ENCODE data around the gene FBXO24. TPM values are rescaled to one million over a fixed set of nuclear protein-coding genes. Genes with fewer than 3 reads are reported as not detected.
A peak's percentile ranks its signal among the peaks of the same experiment; 100 is the strongest.
"Not testable (repeated sequence)": the region's sequence is repeated elsewhere in the genome, so short reads cannot be mapped to it uniquely, and the experiment has no call there.

FBXO24 gene
- polyA plus RNA-seq, 1 of the 3 experiments (the other 2 are of a cell fraction), result 0.94 TPM

GRCh38 chr7:100546926-100547800 lies 39.0 kb upstream of the FBXO24 start (continued):
- no peak for TF ChIP-seq POLR2AphosphoS5 (IDR thresholded peaks at IDR 0.05; ENCODE audit: low read depth, low read length)

- CTCF ChIA-PET, result interaction anchor here (0.8 to 19.1 kb wide), 8 partner anchors 13 to 251 kb away, joined by 3 to 353 read pairs (median 6); partner anchors contain the start of gene NYAP1
- WGBS (ENCODE audit: low lambda C conversion rate), result 61% methylated on average over 2 of the region's 2 CpGs
- peaks cover 18% of the 10 kb centered on the region; the same call in 1 of the 2 replicates for H3K79me2 ChIP-seq (ENCODE audit: insufficient read depth)
- peaks cover 40 to 41% of the 10 kb centered on the region in 2 experiments for H3K4me1 ChIP-seq (ENCODE audit: control insufficient read depth in 1 of 2, insufficient read depth in 2 of 2, low read depth in 1 of 2, low read length in 1 of 2)
- no peaks in the 10 kb centered on the region for H4K20me1 ChIP-seq (ENCODE audit: insufficient read depth)
- DNase-seq, result peak; percentile 34
- H3K9me2 ChIP-seq, result no peaks in the 10 kb centered on the region
- H3K27me3 ChIP-seq (ENCODE audit: insufficient read depth), result no peaks in the 10 kb centered on the region
- H3K9me3 ChIP-seq, result no peaks in the 10 kb centered on the region
- peaks cover 42% of the 10 kb centered on the region for H3F3A ChIP-seq (replicated peaks; ENCODE audit: insufficient read depth)
- H3K4me3 ChIP-seq (ENCODE audit: low read depth in 2 of 2, low read length in 1 of 2), result no peak overlapping the region
- H3K9ac ChIP-seq, result no peak overlapping the region
- H2AFZ ChIP-seq (ENCODE audit: low read depth), result peak overlapping the region; percentile 9; the same call in 1 of the 2 replicates
- 0 out of 2 replicates have a peak overlapping the region, but pooled peaks have one; percentile 4 for H3K4me2 ChIP-seq
- peaks cover 8 to 12% of the 10 kb centered on the region in 2 experiments for H3K36me3 ChIP-seq (replicated peaks in 1 of 2; ENCODE audit: control insufficient read depth in 1 of 2, insufficient read depth in 2 of 2, low read length in 1 of 2)
- POLR2A ChIA-PET, result interaction anchor here (1.7 kb wide), 1 partner anchor 82 kb away, joined by 3 read pairs; no protein-coding TSS in a partner anchor
- no peak for TF ChIP-seq FOXJ3 (CRISPR knock-in tag; IDR thresholded peaks at IDR 0.05)
- TF ChIP-seq, protein P1, sequence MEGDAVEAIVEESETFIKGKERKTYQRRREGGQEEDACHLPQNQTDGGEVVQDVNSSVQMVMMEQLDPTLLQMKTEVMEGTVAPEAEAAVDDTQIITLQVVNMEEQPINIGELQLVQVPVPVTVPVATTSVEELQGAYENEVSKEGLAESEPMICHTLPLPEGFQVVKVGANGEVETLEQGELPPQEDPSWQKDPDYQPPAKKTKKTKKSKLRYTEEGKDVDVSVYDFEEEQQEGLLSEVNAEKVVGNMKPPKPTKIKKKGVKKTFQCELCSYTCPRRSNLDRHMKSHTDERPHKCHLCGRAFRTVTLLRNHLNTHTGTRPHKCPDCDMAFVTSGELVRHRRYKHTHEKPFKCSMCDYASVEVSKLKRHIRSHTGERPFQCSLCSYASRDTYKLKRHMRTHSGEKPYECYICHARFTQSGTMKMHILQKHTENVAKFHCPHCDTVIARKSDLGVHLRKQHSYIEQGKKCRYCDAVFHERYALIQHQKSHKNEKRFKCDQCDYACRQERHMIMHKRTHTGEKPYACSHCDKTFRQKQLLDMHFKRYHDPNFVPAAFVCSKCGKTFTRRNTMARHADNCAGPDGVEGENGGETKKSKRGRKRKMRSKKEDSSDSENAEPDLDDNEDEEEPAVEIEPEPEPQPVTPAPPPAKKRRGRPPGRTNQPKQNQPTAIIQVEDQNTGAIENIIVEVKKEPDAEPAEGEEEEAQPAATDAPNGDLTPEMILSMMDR (IDR thresholded peaks at IDR 0.05), result peak; percentile 9; the same call in 1 of the 2 replicates
- TF ChIP-seq, protein P2, sequence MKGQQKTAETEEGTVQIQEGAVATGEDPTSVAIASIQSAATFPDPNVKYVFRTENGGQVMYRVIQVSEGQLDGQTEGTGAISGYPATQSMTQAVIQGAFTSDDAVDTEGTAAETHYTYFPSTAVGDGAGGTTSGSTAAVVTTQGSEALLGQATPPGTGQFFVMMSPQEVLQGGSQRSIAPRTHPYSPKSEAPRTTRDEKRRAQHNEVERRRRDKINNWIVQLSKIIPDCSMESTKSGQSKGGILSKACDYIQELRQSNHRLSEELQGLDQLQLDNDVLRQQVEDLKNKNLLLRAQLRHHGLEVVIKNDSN (IDR thresholded peaks at IDR 0.05; ENCODE audit: borderline replicate concordance, low read depth), result peak; percentile 67; the same call in 1 of the 2 replicates
- peak overlapping the region; percentile 58 to 89 for H3K27ac ChIP-seq (ENCODE audit: low read depth in 2 of 2, low read length in 1 of 2)
These were observed 38.3 kb upstream of the FBXO24 start for GRCh38 chr7:100547872-100548271.

GRCh38 chr7:100548446-100548845 lies 37.7 kb upstream of the FBXO24 start:
- H3K9ac ChIP-seq; H2AFZ ChIP-seq (ENCODE audit: low read depth); H3K27me3 ChIP-seq (ENCODE audit: insufficient read depth); H3K27ac ChIP-seq (ENCODE audit: low read depth in 2 of 2, low read length in 1 of 2); H3K4me3 ChIP-seq (ENCODE audit: low read depth in 2 of 2, low read length in 1 of 2); DNase-seq; H3K9me2 ChIP-seq; H3K9me3 ChIP-seq; H4K20me1 ChIP-seq (ENCODE audit: insufficient read depth): not testable (repeated sequence)
- Histone ChIP-seq H3K36me3 (replicated peaks in 1 of 2; ENCODE audit: control insufficient read depth in 1 of 2, insufficient read depth in 2 of 2, low read length in 1 of 2) (peaks cover 8 to 12% of the 10 kb centered on the region in 2 experiments), H3K79me2 (ENCODE audit: insufficient read depth) (peaks cover 18% of the 10 kb centered on the region; the same call in 1 of the 2 replicates), H3K4me1 (ENCODE audit: control insufficient read depth in 1 of 2, insufficient read depth in 2 of 2, low read depth in 1 of 2, low read length in 1 of 2) (peaks cover 40 to 41% of the 10 kb centered on the region in 2 experiments), H3F3A (replicated peaks; ENCODE audit: insufficient read depth) (peaks cover 42% of the 10 kb centered on the region), H3K4me2 (0 out of 2 replicates have a peak overlapping the region, but pooled peaks have one; percentile 4)
- TF ChIP-seq ELF1 (IDR thresholded peaks at IDR 0.05), result 0 out of 2 replicates have a peak, but pooled peaks have one; percentile 20
- POLR2A ChIA-PET, result interaction anchor here (1.7 kb wide), 1 partner anchor 83 kb away, joined by 3 read pairs; no protein-coding TSS in a partner anchor
- CTCF ChIA-PET, result interaction anchor here (0.8 to 19.1 kb wide), 10 partner anchors 13 to 304 kb away, joined by 3 to 353 read pairs (median 4); partner anchors contain the start of genes NYAP1 and SLC12A9
- 85% methylated on average over 5 of the region's 5 CpGs for WGBS (ENCODE audit: low lambda C conversion rate)
